Measurements from ENCODE around the gene DEPDC4.
"Not testable (repeated sequence)": the region's sequence is repeated elsewhere in the genome, so short reads cannot be mapped to it uniquely, and the experiment has no call there.

Gene DEPDC4

DNA sequence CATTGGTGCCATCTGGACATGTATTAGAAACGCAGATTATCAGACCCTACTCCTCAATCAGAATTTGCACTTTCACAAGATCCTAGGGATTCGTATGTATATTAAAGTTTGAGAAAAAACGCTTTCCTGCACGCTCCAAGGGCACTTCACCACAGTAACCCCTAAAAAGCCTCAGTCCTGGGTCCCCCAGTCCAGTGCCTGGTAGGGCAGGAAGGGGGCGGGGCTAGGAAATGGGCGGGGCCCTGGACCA is 369 bp downstream of the DEPDC4 start:
- no peak for DNase-seq

DNA sequence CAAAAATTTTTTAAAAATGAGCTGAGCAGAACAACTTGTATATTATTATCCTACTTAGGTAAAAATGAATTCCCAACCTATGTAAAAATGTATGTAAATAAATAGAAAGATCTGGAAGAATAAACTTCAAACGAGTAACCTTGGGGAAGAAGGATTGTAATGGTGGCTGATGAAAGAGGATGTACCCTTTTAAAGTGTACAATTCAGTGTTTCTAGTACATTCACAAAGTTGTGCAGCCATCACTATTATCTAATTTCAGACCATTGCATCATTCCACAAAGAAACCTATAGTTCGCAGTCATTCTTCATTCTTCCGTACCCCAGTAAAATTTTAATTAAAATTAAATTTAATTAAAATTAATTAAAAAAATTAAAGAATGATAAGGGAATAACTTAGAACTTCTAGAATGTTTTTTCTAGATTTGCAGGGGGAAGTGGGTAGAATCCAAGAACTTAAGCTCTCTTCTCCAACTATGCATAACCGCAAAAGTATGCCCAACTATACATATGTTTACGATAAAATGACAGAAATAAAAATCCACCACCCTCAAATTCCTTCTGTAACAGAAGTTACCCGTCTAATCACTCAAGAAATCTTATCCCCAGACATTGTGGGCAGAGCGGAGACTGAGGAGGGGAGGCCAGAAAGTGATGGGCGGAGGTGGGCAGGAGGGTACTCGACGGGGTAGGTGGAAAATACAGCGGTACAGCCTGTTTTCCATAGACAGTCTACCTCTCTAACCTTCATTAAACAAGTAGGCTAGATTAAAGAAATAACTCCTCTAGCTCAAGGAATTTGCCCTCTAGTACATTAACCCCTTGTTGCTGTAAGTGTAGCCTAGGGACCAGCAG is 921 bp downstream of the DEPDC4 start:
- in situ Hi-C loops (cut with HindIII; ENCODE audit: low pct_ligation_motif_present, low pct_unique_long_range_greater_than_20kb, low sequenced_read_pairs), result no loop called here
- DNase-seq, result no peak

More for the DNA sequence above, 369 bp downstream of the DEPDC4 start:
- in situ Hi-C loops (cut with HindIII; ENCODE audit: low pct_ligation_motif_present, low pct_unique_long_range_greater_than_20kb, low sequenced_read_pairs), result no loop called here

DNA sequence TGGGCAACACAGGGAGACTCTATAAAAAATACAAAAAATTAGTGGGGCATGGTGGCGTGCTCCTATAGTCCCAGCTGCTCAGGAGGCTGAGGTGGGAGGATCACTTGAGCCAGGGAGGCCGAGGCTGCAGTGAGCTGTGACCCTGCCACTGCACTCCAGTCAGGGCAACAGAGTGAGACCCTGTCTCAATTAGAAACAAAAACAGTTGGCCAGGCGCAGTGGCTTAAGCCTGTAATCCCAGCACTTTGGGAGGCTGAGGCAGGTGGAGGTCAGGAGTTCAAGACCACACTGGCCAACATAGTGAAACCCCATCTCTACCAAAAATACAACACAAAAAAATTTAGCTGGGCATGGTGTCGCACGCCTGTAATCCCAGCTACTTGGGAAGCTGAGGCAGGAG is 1.8 kb downstream of the DEPDC4 start:
- DNase-seq; in situ Hi-C loops (cut with HindIII; ENCODE audit: low pct_ligation_motif_present, low pct_unique_long_range_greater_than_20kb, low sequenced_read_pairs): not testable (repeated sequence)

DNA sequence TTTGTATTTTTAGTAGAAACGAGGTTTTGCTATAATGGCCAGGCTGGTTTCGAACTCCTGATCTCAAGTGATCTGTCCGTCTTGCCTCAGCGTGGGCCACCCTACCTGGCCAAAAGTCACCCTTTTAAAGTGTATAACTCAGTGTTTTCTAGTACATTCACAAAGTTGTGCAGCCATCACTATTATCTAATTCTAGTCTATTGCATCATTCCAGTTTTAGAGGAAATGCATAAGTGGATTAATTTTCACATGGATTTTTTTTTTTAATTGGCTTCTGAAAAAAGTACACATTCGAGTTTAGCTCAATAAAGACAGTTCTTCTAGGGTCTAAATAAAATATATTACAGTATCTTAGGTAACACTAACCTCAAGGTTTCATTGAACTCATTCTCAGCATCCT is 3.7 kb downstream of the DEPDC4 start:
- in situ Hi-C loops (cut with HindIII; ENCODE audit: low pct_ligation_motif_present, low pct_unique_long_range_greater_than_20kb, low sequenced_read_pairs), result no loop called here

DNA sequence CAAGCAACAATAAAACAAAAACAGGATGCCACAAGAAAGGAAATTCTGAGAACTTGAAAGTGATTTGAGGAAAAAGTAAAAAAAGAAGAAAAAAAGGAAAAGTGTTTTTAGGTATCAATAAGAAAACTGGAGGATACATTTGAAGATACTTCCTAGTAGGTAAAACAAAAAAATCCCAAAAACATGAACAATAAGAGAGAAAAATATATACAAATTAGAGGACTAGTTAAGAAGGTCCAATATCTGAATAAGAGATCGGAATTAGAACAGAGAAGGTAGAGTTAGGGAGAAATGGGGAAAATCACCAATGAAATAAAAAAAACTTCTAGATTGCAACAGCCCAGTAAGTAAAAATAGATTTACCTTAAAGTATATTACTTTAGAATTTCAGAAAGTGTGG is 8.8 kb downstream of the DEPDC4 start:
- no peak for DNase-seq
- in situ Hi-C loops (cut with HindIII; ENCODE audit: low pct_ligation_motif_present, low pct_unique_long_range_greater_than_20kb, low sequenced_read_pairs), result no loop called here

More for the DNA sequence above, 3.7 kb downstream of the DEPDC4 start:
- no peak for DNase-seq

DNA sequence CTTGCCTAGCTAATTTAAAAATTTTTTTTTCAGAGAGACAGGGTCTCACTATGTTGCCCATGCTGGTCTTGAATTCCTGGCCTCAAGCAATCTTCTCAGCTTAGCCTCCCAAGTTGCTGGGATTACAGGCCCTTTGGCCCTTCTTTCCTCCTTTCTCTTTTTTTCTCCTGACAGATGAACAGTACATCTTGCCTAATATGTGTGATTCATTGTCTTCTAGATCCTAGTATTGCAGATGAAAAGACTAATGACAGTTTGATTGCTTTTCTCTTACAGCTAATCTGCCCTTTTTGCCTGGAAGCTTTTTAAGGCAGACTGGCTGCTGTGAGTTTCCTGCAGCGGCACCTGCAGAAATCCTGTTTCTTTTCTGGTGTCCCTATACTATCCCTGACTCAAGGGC is 12.0 kb downstream of the DEPDC4 start:
- no peak for DNase-seq
- in situ Hi-C loops (cut with HindIII; ENCODE audit: low pct_ligation_motif_present, low pct_unique_long_range_greater_than_20kb, low sequenced_read_pairs), result no loop called here

DNA sequence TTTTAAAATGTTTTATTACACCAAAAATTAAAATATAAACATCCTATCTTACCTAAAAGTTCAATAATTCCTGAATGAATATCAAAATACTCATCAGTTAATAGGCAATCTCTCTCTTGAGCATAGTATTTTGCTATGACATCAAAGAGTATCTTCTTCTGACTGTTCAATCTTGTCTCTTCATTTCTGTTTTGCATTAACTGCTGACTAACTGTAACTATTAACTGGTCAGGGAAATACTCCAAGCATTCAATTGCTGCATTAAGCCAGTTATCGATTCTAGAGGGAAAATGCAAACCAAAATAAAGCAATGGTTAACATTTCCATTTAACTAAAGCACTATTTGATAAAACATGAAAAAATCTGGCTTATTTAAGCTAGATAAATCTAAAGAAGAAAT is 13.4 kb downstream of the DEPDC4 start:
- in situ Hi-C loops (cut with HindIII; ENCODE audit: low pct_ligation_motif_present, low pct_unique_long_range_greater_than_20kb, low sequenced_read_pairs), result no loop called here

DNA sequence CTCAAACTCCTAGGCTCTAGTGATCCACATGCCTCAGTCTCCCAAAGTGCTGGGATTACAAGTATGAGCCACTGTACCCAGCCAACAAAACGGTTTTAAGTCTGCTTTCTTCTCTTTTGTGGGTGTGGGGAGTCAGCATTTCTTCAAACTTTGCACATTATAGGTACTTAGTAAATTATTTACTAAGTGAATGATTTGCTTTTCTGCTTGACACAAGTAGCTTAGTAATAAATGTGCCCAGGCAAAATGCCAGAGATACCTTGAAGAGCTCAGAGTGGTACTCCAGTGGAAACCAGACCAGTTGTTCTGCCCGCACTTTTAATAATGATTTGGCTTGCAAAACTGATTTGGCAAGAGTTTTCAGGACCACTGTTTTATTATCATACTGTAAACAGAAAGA is 15.0 kb downstream of the DEPDC4 start:
- peak; percentile 95 for DNase-seq
- in situ Hi-C loops (cut with HindIII; ENCODE audit: low pct_ligation_motif_present, low pct_unique_long_range_greater_than_20kb, low sequenced_read_pairs), result no loop called here

More for the DNA sequence above, 13.4 kb downstream of the DEPDC4 start:
- no peak for DNase-seq

DNA sequence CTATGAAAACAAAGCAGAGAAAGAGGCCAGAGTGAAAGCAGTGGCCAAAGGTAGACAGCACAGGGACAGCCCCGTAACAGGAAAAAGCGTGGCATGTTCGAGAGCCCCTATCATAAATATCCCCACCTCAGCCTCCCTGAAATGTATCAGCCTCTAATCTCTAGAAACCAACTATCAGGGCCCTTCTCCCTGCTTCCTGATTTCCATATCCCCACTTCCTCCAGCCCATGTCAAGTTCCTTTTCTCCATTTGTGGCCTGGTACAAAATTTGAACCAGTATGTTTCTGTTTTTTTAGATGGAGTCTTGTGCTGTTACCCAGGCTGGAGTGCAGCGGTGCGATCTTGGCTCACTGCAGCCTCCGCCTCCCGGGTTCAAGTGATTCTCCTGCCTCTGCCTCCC is 16.9 kb downstream of the DEPDC4 start:
- DNase-seq, result no peak
- in situ Hi-C loops (cut with HindIII; ENCODE audit: low pct_ligation_motif_present, low pct_unique_long_range_greater_than_20kb, low sequenced_read_pairs), result no loop called here

DNA sequence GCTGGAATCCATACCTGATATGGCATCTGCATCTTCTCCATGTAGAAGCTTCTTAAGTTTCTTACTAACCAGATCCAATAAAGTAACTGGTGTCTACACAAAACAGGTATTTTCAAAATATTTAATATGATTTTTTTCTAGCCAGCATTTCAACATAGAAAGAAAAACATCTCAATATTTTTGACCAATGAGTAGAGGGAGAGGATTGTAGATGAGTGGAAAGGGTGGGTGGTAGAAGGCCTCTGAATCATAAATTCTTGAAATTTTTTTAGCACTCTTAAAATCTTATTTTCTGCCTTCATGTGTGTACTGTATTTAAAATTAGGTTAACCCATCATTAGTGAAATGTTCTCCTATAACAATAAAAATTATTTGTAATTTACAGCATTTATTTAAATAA is 18.0 kb downstream of the DEPDC4 start:
- in situ Hi-C loops (cut with HindIII; ENCODE audit: low pct_ligation_motif_present, low pct_unique_long_range_greater_than_20kb, low sequenced_read_pairs), result no loop called here
- no peak for DNase-seq

DNA sequence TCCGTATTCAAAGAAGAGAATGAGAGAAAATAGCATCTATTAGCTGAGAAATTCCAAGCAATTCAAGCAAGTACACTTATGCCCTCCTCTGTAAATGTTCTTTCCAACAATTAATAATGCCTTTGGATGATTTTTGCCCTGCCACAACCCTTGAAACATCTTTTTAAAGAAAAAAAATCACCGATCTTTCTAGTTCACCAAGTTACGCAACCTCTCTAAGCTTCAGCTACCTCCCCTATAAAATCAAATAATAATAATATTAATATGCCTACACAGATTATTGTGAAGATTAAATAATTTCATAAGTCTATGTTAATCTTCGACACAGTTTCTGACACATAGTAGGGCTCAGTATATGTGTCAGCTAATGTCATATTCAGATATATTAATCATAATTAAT is 19.1 kb downstream of the DEPDC4 start:
- in situ Hi-C loops (cut with HindIII; ENCODE audit: low pct_ligation_motif_present, low pct_unique_long_range_greater_than_20kb, low sequenced_read_pairs), result no loop called here
- no peak for DNase-seq

DNA sequence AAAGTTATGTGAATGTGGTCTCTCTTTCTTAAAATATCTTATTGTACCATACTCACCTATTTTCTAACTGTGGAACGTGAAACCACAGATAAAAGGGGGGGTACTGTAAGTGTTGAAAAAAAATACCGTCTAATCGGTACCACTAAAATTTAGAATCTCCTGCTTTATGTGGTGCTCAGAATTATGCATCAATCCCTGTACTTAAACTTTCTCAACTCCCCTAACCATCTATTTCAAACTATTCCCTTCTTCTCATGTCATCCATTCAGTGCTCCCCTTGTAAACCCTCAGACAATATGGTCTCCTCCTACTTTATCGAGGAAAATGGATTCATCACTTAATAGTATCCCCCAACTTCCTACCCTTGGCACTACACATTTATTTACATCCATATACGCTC is 23.7 kb downstream of the DEPDC4 start:
- DNase-seq, result no peak
- in situ Hi-C loops (cut with HindIII; ENCODE audit: low pct_ligation_motif_present, low pct_unique_long_range_greater_than_20kb, low sequenced_read_pairs), result no loop called here

DNA sequence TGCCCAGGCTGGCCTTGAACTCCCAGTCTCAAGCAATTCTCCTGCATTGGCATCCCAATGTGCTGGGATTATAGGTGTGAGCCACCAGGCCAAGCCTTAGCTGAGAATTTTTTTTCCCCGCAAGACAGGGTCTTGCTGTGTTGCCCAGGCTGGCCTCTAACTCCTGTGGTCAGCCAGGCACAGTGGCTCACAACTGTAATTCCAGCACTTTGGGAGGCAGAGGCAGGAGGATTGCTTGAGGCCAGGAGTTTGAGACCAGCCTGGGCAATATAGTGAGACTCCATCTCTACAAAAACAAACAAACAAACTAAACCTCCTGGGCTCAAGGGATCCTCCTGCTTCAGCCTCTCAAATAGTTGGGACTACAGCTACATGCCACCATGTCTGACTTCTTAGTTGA is 27.3 kb downstream of the DEPDC4 start:
- no peak for DNase-seq
- in situ Hi-C loops (cut with HindIII; ENCODE audit: low pct_ligation_motif_present, low pct_unique_long_range_greater_than_20kb, low sequenced_read_pairs), result no loop called here

DNA sequence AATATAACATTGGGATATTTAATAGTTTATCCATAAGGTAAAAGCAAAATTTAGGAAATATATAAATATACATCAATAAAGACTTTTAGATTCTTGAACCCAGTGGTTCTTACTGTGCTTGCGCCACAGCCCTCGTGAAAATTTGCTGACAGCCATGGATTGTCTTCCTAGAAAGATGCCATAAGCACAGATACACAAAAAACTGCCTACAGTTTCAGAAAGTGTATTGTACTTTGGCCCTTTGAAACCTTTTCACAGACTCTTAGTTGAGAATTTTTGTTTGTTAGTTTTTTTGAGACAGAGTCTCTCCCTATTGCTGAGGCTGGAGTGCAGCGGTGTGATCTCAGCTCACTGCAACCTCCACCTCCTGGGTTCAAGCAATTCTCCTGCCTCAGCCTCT is 28.1 kb downstream of the DEPDC4 start:
- DNase-seq, result no peak
- in situ Hi-C loops (cut with HindIII; ENCODE audit: low pct_ligation_motif_present, low pct_unique_long_range_greater_than_20kb, low sequenced_read_pairs), result no loop called here

DNA sequence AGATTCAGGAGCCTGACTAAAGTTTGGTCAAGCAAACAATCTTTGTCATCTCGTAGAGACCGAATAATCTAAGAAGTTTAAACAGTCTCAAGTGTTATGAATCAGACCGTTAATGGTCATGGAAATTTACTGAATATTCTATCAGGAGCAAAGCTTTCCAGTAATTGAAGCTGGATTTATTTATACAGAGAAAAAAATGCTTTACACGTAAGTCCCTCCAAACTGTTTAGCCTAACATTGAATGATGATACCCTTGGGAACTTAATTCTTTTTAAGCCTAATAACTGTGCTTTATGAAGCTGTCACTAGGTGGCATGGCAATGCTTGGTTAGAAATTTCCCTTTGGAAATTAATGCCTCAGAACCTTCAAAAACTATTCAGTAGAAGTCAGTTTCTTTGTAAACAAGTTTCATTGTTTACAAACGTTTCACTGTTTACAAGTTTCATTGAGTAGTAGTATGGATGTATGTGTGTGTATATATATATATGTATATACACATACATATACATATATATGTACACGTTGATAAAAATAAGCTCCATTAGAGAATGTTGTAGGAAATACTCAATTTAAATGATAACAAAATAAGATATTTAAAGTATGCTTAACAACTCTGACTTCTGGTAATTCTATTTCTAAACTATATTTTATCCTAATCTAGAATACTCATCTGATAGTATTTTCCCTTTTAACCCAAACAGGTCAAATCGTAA is 32.1 kb downstream of the DEPDC4 start:
- in situ Hi-C loops (cut with HindIII; ENCODE audit: low pct_ligation_motif_present, low pct_unique_long_range_greater_than_20kb, low sequenced_read_pairs), result no loop called here
- peak; percentile 73 for DNase-seq

DNA sequence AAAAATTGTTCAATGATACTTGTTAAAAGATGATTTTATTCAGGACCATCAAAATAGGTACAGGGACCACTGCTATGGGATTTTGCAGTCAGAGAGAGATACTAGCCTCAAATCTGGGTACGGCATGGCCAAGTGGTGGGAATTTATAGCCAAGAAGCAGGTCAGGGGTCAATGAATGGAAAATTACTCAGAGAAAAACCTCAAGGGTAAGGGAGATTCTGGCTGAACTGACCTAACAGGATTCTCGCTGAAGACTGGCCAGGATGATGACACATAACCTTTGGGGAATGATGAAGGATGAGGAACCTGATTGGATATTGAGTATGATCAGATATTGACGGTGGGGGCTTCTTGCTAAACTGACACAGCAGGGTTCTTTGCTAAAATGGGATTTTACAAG is 32.7 kb downstream of the DEPDC4 start:
- peak; percentile 24 for DNase-seq
- in situ Hi-C loops (cut with HindIII; ENCODE audit: low pct_ligation_motif_present, low pct_unique_long_range_greater_than_20kb, low sequenced_read_pairs), result no loop called here

DNA sequence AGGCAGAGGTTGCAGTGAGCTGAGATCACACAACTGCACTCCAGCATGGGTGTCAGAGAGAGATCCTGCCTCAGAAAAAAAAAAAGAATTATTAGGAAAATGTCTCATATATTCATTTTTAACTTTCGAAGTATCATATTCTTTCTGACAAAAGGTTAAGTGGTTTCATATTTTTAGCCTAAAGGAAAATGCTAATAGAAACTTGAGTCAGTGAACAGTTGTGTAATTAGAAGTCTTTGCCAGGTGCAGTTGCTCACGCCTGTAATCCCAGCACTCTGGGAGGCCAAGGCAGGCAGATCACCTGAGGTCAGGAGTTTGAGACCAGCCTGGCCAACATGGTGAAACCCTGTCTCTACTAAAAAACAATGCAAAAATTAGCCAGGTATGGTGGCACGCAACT is 35.0 kb downstream of the DEPDC4 start:
- DNase-seq; in situ Hi-C loops (cut with HindIII; ENCODE audit: low pct_ligation_motif_present, low pct_unique_long_range_greater_than_20kb, low sequenced_read_pairs): not testable (repeated sequence)

DNA sequence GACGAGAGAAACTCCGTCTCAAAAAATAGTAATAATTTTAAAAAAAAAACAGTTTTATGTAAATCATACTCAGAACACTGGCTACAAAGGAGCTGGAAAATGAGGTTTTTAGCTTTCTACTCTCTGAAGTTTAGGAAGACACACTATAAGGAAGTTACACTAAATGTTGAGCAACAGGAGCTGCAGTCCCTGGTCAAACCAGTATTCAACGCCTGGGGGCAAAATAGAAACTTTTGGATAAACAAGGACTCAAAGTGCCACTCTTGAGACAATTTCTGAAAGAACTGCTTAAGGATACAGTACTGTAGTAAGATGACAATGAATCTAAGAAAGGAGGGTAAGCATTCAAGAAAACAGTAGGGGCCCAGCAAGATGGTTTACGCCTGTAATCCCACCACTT is 37.0 kb downstream of the DEPDC4 start:
- in situ Hi-C loops (cut with HindIII; ENCODE audit: low pct_ligation_motif_present, low pct_unique_long_range_greater_than_20kb, low sequenced_read_pairs), result no loop called here

DNA sequence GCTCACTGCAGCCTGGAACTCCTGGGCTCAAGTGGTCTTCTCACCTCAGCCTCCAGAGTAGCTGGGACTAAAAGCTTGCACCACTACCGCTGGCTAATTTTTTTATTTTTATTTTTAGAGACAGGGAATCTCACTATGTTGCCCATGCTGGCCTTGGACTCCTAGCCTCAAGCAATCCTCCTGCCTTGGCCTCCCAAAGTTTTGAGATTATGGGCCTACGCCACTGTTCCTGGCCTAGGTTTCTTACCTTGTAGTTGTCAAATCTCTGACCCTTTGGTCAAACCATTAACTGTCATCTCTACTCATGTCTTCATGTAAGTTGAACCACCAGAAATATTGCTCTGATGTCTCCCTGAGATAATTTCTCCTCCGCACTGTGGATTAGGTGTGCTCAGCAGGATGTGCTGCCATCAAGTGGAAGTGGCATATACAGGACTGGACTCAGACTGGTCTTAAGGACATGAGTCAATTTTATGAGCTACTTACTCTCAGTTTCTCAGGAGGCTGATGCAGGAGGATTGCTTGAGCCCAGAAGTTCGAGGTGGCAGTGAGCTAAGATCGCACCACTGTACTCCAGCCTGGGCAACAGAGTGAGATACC is 37.7 kb downstream of the DEPDC4 start:
- in situ Hi-C loops (cut with HindIII; ENCODE audit: low pct_ligation_motif_present, low pct_unique_long_range_greater_than_20kb, low sequenced_read_pairs), result no loop called here
- peak; percentile 40 for DNase-seq

More for the DNA sequence above, 37.0 kb downstream of the DEPDC4 start:
- no peak for DNase-seq

DNA sequence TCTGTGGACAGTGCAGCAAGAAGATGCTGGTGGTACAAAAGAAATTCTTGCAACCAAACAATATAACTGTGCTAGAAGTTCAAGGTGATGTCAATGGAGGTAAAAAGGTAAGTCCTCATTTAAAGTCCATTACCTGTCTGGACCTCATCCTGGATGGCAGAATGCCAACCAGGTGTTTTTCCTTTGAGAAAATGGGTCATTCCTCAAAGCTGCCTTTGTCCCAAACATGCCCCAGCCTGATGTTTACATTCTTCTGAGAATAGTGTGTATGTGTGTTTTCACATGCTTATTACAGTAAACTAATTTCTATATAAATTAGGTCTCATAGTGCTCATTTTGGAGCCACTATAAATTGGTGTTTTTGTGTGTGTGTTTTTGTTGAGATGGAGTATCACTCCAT is 41.4 kb downstream of the DEPDC4 start:
- in situ Hi-C loops (cut with HindIII; ENCODE audit: low pct_ligation_motif_present, low pct_unique_long_range_greater_than_20kb, low sequenced_read_pairs), result no loop called here
- DNase-seq, result no peak
